Measurements from ENCODE around the gene PASD1.
"Not testable (repeated sequence)": the region's sequence is repeated elsewhere in the genome, so short reads cannot be mapped to it uniquely, and the experiment has no call there.

The PASD1 gene

DNA sequence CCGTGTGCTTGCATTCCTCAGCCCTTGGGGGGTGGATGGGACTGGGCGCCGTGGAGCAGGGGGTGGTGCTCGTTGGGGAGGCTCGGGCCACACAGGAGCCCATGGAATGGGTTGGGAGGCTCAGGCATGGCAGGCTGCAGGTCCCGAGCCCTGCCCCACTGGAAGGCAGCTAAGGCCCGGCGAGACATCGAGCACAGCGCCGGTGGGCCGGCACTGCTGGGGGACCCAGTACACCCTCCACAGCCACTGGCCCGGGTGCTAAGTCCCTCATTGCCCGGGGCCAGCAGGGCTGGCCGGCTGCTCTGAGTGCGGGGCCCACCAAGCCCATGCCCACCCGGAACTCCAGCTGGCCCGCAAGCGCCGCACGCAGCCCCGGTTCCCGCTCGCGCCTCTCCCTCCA lies 12.3 kb upstream of the PASD1 start:
- not testable (repeated sequence) for H3K9me3 ChIP-seq (ENCODE audit: control insufficient read depth, low read length); H3K4me3 ChIP-seq (ENCODE audit: insufficient read depth, low read depth, low read length); H3K4me1 ChIP-seq (ENCODE audit: control insufficient read depth, insufficient read depth, low read length); H3K27me3 ChIP-seq (ENCODE audit: control insufficient read depth, insufficient read depth, low read length, poor library complexity, severe bottlenecking); H3K27ac ChIP-seq (ENCODE audit: insufficient read depth, low read depth, low read length, poor library complexity, severe bottlenecking); H3K36me3 ChIP-seq (ENCODE audit: control insufficient read depth, insufficient read depth, low read length)
- WGBS, 2 experiments: 92 to 94% methylated on average over 9 to 12 of the region's 25 CpGs

DNA sequence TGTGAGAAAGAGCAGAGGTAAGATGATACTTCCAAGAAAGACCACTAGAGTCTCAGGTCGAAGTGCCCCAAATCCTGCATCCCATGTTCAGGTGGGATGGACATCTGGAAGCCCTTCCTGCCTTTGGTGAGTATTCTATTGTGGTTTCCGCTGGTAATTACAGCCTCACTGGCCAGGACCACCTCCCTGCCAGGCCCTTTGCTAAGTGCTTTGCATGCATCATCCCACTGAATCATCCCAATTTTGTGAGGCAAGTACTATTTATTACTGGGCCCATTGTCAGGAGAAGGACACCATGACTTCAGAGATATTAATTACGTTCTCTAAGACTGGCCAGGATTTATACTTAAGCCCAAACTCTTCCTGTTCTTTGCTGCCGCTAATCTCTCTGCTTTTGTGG lies 10.7 kb upstream of the PASD1 start:
- no peak overlapping the region for H3K27ac ChIP-seq (ENCODE audit: insufficient read depth, low read depth, low read length, poor library complexity, severe bottlenecking)

GRCh38 chrX:151555301-151555700 lies 8.2 kb upstream of the PASD1 start:
- not testable (repeated sequence) for H3K4me3 ChIP-seq (ENCODE audit: insufficient read depth, low read depth, low read length); H3K4me1 ChIP-seq (ENCODE audit: control insufficient read depth, insufficient read depth, low read length); H3K9me3 ChIP-seq (ENCODE audit: control insufficient read depth, low read length); H3K36me3 ChIP-seq (ENCODE audit: control insufficient read depth, insufficient read depth, low read length); H3K27me3 ChIP-seq (ENCODE audit: control insufficient read depth, insufficient read depth, low read length, poor library complexity, severe bottlenecking); H3K27ac ChIP-seq (ENCODE audit: insufficient read depth, low read depth, low read length, poor library complexity, severe bottlenecking)
- 88 to 93% methylated on average over 24 to 25 of the region's 25 CpGs for WGBS, 2 experiments

More for the DNA sequence above, 10.7 kb upstream of the PASD1 start:
- H3K4me3 ChIP-seq (ENCODE audit: insufficient read depth, low read depth, low read length): no peak overlapping the region
- no peaks in the 10 kb centered on the region for H3K9me3 ChIP-seq (ENCODE audit: control insufficient read depth, low read length)
- WGBS, 2 experiments: 85 to 88% methylated on average over 3 to 4 of the region's 4 CpGs
- no peaks in the 10 kb centered on the region for H3K4me1 ChIP-seq (ENCODE audit: control insufficient read depth, insufficient read depth, low read length)
- no peaks in the 10 kb centered on the region for H3K27me3 ChIP-seq (ENCODE audit: control insufficient read depth, insufficient read depth, low read length, poor library complexity, severe bottlenecking)
- H3K36me3 ChIP-seq (ENCODE audit: control insufficient read depth, insufficient read depth, low read length): no peaks in the 10 kb centered on the region

DNA sequence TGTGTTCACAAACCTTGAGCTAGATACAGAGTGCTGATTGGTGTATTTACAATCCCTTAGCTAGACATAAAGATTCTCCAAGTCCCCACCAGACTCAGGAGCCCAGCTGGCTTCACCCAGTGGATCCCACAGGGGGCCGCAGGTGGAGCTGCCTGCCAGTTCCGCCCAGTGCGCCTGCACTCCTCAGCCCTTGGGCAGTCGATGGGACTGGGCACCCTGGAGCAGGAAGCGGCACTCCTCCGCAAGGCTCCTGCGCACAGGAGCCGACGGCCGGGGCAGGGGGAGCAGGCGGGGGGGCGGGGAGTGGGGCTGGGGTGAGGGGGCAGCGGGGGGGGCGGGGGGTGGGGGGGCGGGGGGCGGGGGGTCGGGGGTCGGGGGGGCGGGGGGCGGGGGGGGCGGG lies 990 bp upstream of the PASD1 start:
- not testable (repeated sequence) for H3K4me3 ChIP-seq (ENCODE audit: insufficient read depth, low read depth, low read length); H3K36me3 ChIP-seq (ENCODE audit: control insufficient read depth, insufficient read depth, low read length); H3K27me3 ChIP-seq (ENCODE audit: control insufficient read depth, insufficient read depth, low read length, poor library complexity, severe bottlenecking); H3K27ac ChIP-seq (ENCODE audit: insufficient read depth, low read depth, low read length, poor library complexity, severe bottlenecking); H3K4me1 ChIP-seq (ENCODE audit: control insufficient read depth, insufficient read depth, low read length); H3K9me3 ChIP-seq (ENCODE audit: control insufficient read depth, low read length)
- 95 to 96% methylated on average over 4 of the region's 21 CpGs for WGBS, 2 experiments

DNA sequence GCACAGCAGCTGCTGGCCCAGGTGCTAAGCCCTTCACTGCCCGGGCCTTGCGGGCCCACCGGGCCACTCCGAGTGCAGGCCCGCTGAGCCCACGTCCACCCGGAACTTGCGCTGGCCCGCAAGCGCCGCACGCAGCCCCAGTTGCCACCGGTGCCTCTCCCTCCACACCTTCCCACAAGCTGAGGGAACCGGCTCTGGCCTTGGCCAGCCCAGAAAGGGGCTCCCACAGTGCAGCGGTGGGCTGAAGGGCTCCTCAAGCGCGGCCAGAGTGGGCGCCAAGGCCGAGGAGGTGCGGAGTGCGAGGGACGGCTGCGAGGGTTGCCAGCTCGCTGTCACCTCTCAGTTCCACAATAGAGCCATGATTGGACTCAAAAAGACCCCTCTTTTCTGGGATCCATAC lies 472 bp upstream of the PASD1 start:
- not testable (repeated sequence) for H3K4me3 ChIP-seq (ENCODE audit: insufficient read depth, low read depth, low read length); H3K27me3 ChIP-seq (ENCODE audit: control insufficient read depth, insufficient read depth, low read length, poor library complexity, severe bottlenecking); H3K4me1 ChIP-seq (ENCODE audit: control insufficient read depth, insufficient read depth, low read length); H3K27ac ChIP-seq (ENCODE audit: insufficient read depth, low read depth, low read length, poor library complexity, severe bottlenecking); H3K36me3 ChIP-seq (ENCODE audit: control insufficient read depth, insufficient read depth, low read length); H3K9me3 ChIP-seq (ENCODE audit: control insufficient read depth, low read length)
- 98 to 99% methylated on average over 24 of the region's 24 CpGs for WGBS, 2 experiments

GRCh38 chrX:151564035-151564434 lies 560 bp downstream of the PASD1 start:
- H3K27ac ChIP-seq (ENCODE audit: insufficient read depth, low read depth, low read length, poor library complexity, severe bottlenecking): no peak overlapping the region
- no peak overlapping the region for H3K4me3 ChIP-seq (ENCODE audit: insufficient read depth, low read depth, low read length)
- 96 to 97% methylated on average over 21 of the region's 21 CpGs for WGBS, 2 experiments
- H3K4me1 ChIP-seq (ENCODE audit: control insufficient read depth, insufficient read depth, low read length): no peaks in the 10 kb centered on the region
- no peaks in the 10 kb centered on the region for H3K27me3 ChIP-seq (ENCODE audit: control insufficient read depth, insufficient read depth, low read length, poor library complexity, severe bottlenecking)
- no peaks in the 10 kb centered on the region for H3K9me3 ChIP-seq (ENCODE audit: control insufficient read depth, low read length)
- H3K36me3 ChIP-seq (ENCODE audit: control insufficient read depth, insufficient read depth, low read length): no peaks in the 10 kb centered on the region

DNA sequence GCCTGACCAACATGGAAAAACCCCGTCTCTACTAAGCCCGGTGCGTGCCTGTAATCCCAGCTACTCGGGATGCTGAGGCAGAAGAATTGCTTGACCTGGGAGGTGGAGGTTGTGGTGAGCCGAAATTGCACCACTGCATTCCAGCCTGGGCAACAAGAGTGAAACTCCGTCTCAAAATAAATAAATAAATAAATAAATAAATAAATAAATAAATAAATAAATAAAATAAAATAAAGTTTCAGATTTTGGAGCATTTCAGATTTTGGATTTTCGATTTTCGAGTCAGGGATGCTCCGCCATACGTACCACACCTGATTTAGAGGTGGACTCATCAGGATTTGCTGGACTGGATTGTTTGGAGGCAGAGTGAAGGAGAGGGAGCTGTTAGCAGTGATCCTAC lies 3.4 kb downstream of the PASD1 start:
- not testable (repeated sequence) for H3K9me3 ChIP-seq (ENCODE audit: control insufficient read depth, low read length); H3K4me1 ChIP-seq (ENCODE audit: control insufficient read depth, insufficient read depth, low read length); H3K27ac ChIP-seq (ENCODE audit: insufficient read depth, low read depth, low read length, poor library complexity, severe bottlenecking); H3K27me3 ChIP-seq (ENCODE audit: control insufficient read depth, insufficient read depth, low read length, poor library complexity, severe bottlenecking); H3K4me3 ChIP-seq (ENCODE audit: insufficient read depth, low read depth, low read length); H3K36me3 ChIP-seq (ENCODE audit: control insufficient read depth, insufficient read depth, low read length)
- WGBS, 2 experiments: 91 to 96% methylated on average over 4 to 8 of the region's 10 CpGs

DNA sequence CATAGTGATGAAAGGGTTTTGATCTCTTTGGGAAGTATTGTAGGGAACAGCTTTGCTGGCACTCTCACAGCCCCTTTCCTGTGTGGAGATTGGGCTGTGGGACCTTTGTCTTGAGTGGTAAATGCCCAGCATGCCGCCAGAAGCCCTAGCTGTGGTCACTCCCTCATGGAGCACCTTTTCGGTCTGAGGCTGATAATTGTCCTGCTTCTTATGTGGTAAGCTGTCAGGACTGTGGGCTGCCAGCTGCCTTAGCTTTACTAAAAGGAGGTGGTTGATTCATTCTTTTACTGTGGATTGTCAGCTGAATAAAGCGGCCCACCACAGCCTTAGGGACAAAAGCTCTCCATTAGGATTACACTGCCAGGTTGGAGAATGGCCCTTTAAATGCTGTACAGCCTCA lies 7.1 kb downstream of the PASD1 start:
- Histone ChIP-seq H3K27ac (ENCODE audit: insufficient read depth, low read depth, low read length, poor library complexity, severe bottlenecking) (peak overlapping the region; percentile 36), H3K36me3 (ENCODE audit: control insufficient read depth, insufficient read depth, low read length) (no peaks in the 10 kb centered on the region), H3K9me3 (ENCODE audit: control insufficient read depth, low read length) (no peaks in the 10 kb centered on the region), H3K4me3 (ENCODE audit: insufficient read depth, low read depth, low read length) (no peak overlapping the region), H3K27me3 (ENCODE audit: control insufficient read depth, insufficient read depth, low read length, poor library complexity, severe bottlenecking) (no peaks in the 10 kb centered on the region), H3K4me1 (ENCODE audit: control insufficient read depth, insufficient read depth, low read length) (no peaks in the 10 kb centered on the region)
- WGBS, 2 experiments: 55% methylated on average over 3 of the region's 3 CpGs

DNA sequence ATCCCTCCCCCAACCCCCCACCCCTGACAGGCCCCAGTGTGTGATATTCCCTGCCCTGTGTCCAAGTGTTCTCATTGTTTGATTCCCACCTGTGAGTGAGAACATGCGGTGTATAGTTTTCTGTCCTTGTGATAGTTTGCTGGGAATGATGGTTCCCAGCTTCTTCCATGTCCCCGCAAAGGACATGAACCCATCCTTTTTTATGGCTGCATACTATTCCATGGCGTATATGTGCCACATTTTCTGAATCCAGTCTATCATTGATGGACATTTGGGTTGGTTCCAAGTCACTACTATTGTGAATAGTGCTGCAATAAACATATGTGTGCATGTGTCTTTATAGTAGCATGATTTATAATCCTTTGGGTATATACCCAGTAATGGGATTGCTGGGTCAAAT lies 29.9 kb downstream of the PASD1 start:
- not testable (repeated sequence) for H3K27me3 ChIP-seq (ENCODE audit: control insufficient read depth, insufficient read depth, low read length, poor library complexity, severe bottlenecking); H3K36me3 ChIP-seq (ENCODE audit: control insufficient read depth, insufficient read depth, low read length); H3K9me3 ChIP-seq (ENCODE audit: control insufficient read depth, low read length); H3K27ac ChIP-seq (ENCODE audit: insufficient read depth, low read depth, low read length, poor library complexity, severe bottlenecking); H3K4me3 ChIP-seq (ENCODE audit: insufficient read depth, low read depth, low read length); H3K4me1 ChIP-seq (ENCODE audit: control insufficient read depth, insufficient read depth, low read length)
- 92 to 93% methylated on average over 3 of the region's 3 CpGs for WGBS, 2 experiments

DNA sequence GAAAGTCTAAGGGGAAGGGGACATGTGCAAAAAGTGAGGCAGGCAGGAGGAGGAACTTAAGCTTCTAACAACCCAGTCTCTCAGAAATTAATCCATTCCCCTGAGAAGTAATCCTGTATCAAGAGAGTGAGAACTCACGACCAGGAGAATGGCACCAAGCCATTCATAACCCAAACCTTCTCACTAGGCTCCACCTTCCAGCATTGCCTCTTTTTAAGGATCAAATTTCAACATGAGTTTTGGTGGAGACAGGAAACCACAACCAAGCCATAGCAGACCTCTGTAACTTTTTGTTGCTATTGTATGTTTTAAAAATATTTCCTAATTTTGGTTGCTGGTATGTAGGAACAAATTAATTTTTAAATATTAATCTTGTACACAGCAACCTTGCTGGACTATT lies 32.8 kb downstream of the PASD1 start:
- no peaks in the 10 kb centered on the region for H3K4me1 ChIP-seq (ENCODE audit: control insufficient read depth, insufficient read depth, low read length)
- no peaks in the 10 kb centered on the region for H3K9me3 ChIP-seq (ENCODE audit: control insufficient read depth, low read length)
- no peaks in the 10 kb centered on the region for H3K27me3 ChIP-seq (ENCODE audit: control insufficient read depth, insufficient read depth, low read length, poor library complexity, severe bottlenecking)
- H3K27ac ChIP-seq (ENCODE audit: insufficient read depth, low read depth, low read length, poor library complexity, severe bottlenecking): no peak overlapping the region
- 37 to 71% methylated on average over 1 of the region's 1 CpG for WGBS, 2 experiments
- H3K4me3 ChIP-seq (ENCODE audit: insufficient read depth, low read depth, low read length): no peak overlapping the region
- no peaks in the 10 kb centered on the region for H3K36me3 ChIP-seq (ENCODE audit: control insufficient read depth, insufficient read depth, low read length)

DNA sequence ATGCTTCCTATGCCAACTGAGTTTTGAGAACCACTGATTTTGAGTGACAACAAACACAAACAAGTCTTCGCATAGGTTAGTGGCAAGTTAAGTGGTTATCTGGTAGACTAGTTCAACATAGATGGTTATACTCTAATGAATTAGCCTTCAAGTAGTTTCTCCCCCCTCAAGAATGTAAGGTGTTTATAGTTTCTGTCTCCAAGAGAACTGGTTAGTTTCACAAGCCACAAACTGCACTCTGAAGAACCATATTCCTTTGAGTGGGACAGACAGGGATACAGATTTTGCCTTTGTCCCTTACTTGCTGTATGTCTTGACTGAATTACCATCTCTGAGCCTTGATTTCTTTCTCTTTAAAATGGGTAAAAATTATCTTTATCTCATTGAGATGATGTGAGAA lies 41.5 kb downstream of the PASD1 start:
- WGBS, 2 experiments: 0% methylated on average over 1 of the region's 1 CpG; no CpG with 5 or more reads in 1 of the 2 experiments
- H3K4me1 ChIP-seq (ENCODE audit: control insufficient read depth, insufficient read depth, low read length): no peaks in the 10 kb centered on the region
- H3K36me3 ChIP-seq (ENCODE audit: control insufficient read depth, insufficient read depth, low read length): no peaks in the 10 kb centered on the region
- no peak overlapping the region for H3K4me3 ChIP-seq (ENCODE audit: insufficient read depth, low read depth, low read length)
- no peaks in the 10 kb centered on the region for H3K27me3 ChIP-seq (ENCODE audit: control insufficient read depth, insufficient read depth, low read length, poor library complexity, severe bottlenecking)
- H3K27ac ChIP-seq (ENCODE audit: insufficient read depth, low read depth, low read length, poor library complexity, severe bottlenecking): no peak overlapping the region
- H3K9me3 ChIP-seq (ENCODE audit: control insufficient read depth, low read length): no peaks in the 10 kb centered on the region
